ENCODE data around the gene DUSP8. TPM values are rescaled to one million over a fixed set of nuclear protein-coding genes. Genes with fewer than 3 reads are reported as not detected.

The DUSP8 gene
- total RNA-seq, 5 donors from 2014 or later (not counting 1 experiment from before 2014, with no cell fraction given), result 5.2 to 64.3 (median 8.7) TPM

DNA sequence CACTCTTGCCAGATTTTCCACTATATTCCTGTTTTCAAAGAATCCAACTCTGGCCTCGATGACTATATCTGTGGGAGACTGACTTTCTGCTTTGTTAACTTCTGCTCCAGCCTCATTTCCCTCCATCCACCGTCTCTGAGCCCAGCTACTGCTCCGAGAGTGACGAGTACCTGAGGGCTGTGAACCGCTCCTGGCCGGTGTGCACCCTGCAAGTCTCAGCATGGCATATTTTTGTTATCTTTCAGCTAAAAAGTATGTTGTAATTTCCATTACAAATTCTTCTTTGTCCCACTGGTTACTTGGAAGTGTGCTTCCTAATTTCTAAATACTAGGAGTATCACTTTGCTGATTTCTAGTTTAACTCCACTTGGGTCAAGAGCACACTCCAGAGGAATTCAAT, 49.0 kb downstream of the DUSP8 start:
- 70% methylated on average over 2 of the region's 6 CpGs for WGBS (ENCODE audit: insufficient coverage)
- no peaks in the 10 kb centered on the region for H3K27me3 Mint-ChIP-seq
- peaks cover 0 to 6% of the 10 kb centered on the region in 2 donors for H3K36me3 ChIP-seq (ENCODE audit: control insufficient read depth in 2 of 2, extremely low read depth in 1 of 2, insufficient read depth in 1 of 2, low read length in 1 of 2)
- H3K27ac Mint-ChIP-seq, result no peak overlapping the region
- ATAC-seq (replicated peaks in 1 of 4) (no peak), DNase-seq (no peak)
- ChIA-PET POLR2A (no interaction called here), CTCF (no interaction called here)
- peaks cover 56 to 77% (median 69%) of the 10 kb centered on the region in 3 donors for H3K4me1 Mint-ChIP-seq
- no peak overlapping the region for H3K4me3 ChIP-seq (ENCODE audit: control insufficient read depth in 1 of 2, extremely low read depth in 1 of 2, low read length in 1 of 2)
- no peak overlapping the region for H3K4me3 Mint-ChIP-seq
- no peaks in the 10 kb centered on the region for H3K9me3 Mint-ChIP-seq
- H3K27ac ChIP-seq (ENCODE audit: low read length), result no peak overlapping the region
- H3K27me3 ChIP-seq (replicated peaks in 1 of 2; ENCODE audit: control insufficient read depth in 2 of 2, extremely low read depth in 1 of 2, insufficient read depth in 2 of 2, low read length in 1 of 2), result no peaks in the 10 kb centered on the region
- peaks cover 0 to 59% of the 10 kb centered on the region in 2 experiments for H3K4me1 ChIP-seq (ENCODE audit: control insufficient read depth in 1 of 2, extremely low read depth in 1 of 2, insufficient read depth in 2 of 2, low read length in 2 of 2)
- H3K9me3 ChIP-seq, result no peaks in the 10 kb centered on the region
- H3K36me3 Mint-ChIP-seq, result peaks cover 4% of the 10 kb centered on the region

DNA sequence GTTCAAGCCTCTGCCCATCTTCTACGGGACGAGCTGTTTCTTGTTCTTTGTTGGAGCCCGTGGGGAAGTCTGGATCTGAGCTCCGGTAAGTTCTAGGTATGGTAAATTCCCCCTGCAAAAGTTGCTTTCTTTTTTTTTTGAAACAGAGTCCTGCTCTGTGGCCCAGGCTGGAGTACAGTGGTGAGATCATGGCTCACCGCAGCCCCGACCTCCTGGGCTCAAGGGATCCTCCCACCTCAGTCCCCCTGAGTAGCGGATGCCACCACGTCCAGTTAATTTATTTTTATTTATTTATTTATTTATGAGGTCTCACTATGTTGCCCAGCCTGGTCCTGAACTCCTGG, 50.0 kb downstream of the DUSP8 start:
- peaks cover 64 to 83% (median 74%) of the 10 kb centered on the region in 3 donors for H3K4me1 Mint-ChIP-seq
- peaks cover 4% of the 10 kb centered on the region for H3K36me3 Mint-ChIP-seq
- no peak overlapping the region for H3K4me3 ChIP-seq (ENCODE audit: control insufficient read depth in 1 of 2, extremely low read depth in 1 of 2, low read length in 1 of 2)
- H3K27me3 Mint-ChIP-seq, result no peaks in the 10 kb centered on the region
- H3K36me3 ChIP-seq (ENCODE audit: control insufficient read depth in 2 of 2, extremely low read depth in 1 of 2, insufficient read depth in 1 of 2, low read length in 1 of 2), result peaks cover 0 to 6% of the 10 kb centered on the region in 2 donors
- ChIA-PET CTCF (no interaction called here), POLR2A (no interaction called here)
- DNase-seq (no peak), ATAC-seq (replicated peaks in 1 of 4) (no peak)
- H3K9me3 Mint-ChIP-seq, result no peaks in the 10 kb centered on the region
- no peak overlapping the region for H3K27ac Mint-ChIP-seq
- H3K4me3 Mint-ChIP-seq, result no peak overlapping the region
- no peaks in the 10 kb centered on the region for H3K27me3 ChIP-seq (replicated peaks in 1 of 2; ENCODE audit: control insufficient read depth in 2 of 2, extremely low read depth in 1 of 2, insufficient read depth in 2 of 2, low read length in 1 of 2)
- peaks cover 0 to 70% of the 10 kb centered on the region in 2 experiments for H3K4me1 ChIP-seq (ENCODE audit: control insufficient read depth in 1 of 2, extremely low read depth in 1 of 2, insufficient read depth in 2 of 2, low read length in 2 of 2)
- no peaks in the 10 kb centered on the region for H3K9me3 ChIP-seq
- no peak overlapping the region for H3K27ac ChIP-seq (ENCODE audit: low read length)
- no CpG with 5 or more reads among the region's 8 CpGs for WGBS (ENCODE audit: insufficient coverage)

DNA sequence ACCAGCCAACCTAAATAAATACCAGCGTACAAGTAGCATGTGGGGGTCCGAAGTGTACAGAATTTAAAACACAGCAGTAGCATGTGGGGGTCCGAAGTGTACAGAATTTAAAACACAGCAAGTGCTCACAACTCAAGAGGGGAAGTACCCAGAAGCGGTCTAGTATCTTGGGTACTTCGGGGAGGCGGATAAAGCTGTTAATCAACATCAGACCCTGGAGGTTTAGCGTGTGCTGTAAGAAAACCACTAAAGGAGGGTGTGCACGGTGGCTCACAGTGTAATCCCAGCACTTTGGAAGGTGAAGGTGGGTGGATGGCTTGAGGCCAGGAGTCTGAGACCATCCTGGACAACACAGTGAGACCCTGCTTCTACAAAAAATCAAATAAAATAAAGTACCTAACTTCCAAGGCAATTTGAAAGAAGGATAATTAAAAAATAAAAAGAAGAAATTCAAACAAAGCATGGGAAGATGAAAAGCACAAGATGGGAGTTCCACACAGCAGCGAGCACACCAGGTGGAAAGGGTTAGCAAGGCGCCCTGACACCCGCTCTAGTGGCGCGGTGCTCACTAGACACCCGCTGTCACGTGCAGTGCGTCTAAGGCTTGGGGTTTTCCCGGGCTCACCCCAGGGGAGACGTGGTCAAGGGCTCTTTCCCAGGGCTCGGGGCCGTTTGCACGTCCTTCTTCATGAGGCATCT, 50.5 kb downstream of the DUSP8 start:
- no peaks in the 10 kb centered on the region for H3K9me3 ChIP-seq
- ATAC-seq (replicated peaks in 1 of 4) (no peak), DNase-seq (peak in 2 of 35 experiments; percentile 27 to 29)
- peaks cover 0 to 2% of the 10 kb centered on the region in 2 donors for H3K36me3 ChIP-seq (ENCODE audit: control insufficient read depth in 2 of 2, extremely low read depth in 1 of 2, insufficient read depth in 1 of 2, low read length in 1 of 2)
- WGBS (ENCODE audit: insufficient coverage), result 76% methylated on average over 17 of the region's 21 CpGs
- no peak overlapping the region for H3K4me3 Mint-ChIP-seq
- H3K36me3 Mint-ChIP-seq, result peaks cover 4% of the 10 kb centered on the region
- no peak overlapping the region for H3K27ac Mint-ChIP-seq
- H3K4me3 ChIP-seq (ENCODE audit: control insufficient read depth in 1 of 2, extremely low read depth in 1 of 2, low read length in 1 of 2), result no peak overlapping the region
- no peaks in the 10 kb centered on the region for H3K27me3 ChIP-seq (replicated peaks in 1 of 2; ENCODE audit: control insufficient read depth in 2 of 2, extremely low read depth in 1 of 2, insufficient read depth in 2 of 2, low read length in 1 of 2)
- no peaks in the 10 kb centered on the region for H3K27me3 Mint-ChIP-seq
- peaks cover 0 to 71% of the 10 kb centered on the region in 2 experiments for H3K4me1 ChIP-seq (ENCODE audit: control insufficient read depth in 1 of 2, extremely low read depth in 1 of 2, insufficient read depth in 2 of 2, low read length in 2 of 2)
- POLR2A ChIA-PET, result no interaction called here
- H3K4me1 Mint-ChIP-seq, result peaks cover 67 to 85% (median 75%) of the 10 kb centered on the region in 3 donors
- no peak overlapping the region for H3K27ac ChIP-seq (ENCODE audit: low read length)
- H3K9me3 Mint-ChIP-seq, result no peaks in the 10 kb centered on the region
- CTCF ChIA-PET, result no interaction called here

GRCh38 chr11:1520663-1521267, 51.3 kb downstream of the DUSP8 start:
- WGBS (ENCODE audit: insufficient coverage), result 95% methylated on average over 14 of the region's 19 CpGs
- no peaks in the 10 kb centered on the region for H3K9me3 Mint-ChIP-seq
- H3K9me3 ChIP-seq, result no peaks in the 10 kb centered on the region
- peaks cover 4% of the 10 kb centered on the region for H3K36me3 Mint-ChIP-seq
- H3K27me3 ChIP-seq (replicated peaks in 1 of 2; ENCODE audit: control insufficient read depth in 2 of 2, extremely low read depth in 1 of 2, insufficient read depth in 2 of 2, low read length in 1 of 2), result no peaks in the 10 kb centered on the region
- peaks cover 0 to 2% of the 10 kb centered on the region in 2 donors for H3K36me3 ChIP-seq (ENCODE audit: control insufficient read depth in 2 of 2, extremely low read depth in 1 of 2, insufficient read depth in 1 of 2, low read length in 1 of 2)
- no peak overlapping the region for H3K27ac ChIP-seq (ENCODE audit: low read length)
- H3K4me1 Mint-ChIP-seq, result peaks cover 70 to 88% (median 78%) of the 10 kb centered on the region in 3 donors
- H3K27ac Mint-ChIP-seq, result peak overlapping the region in 1 of 2 donors; percentile 44
- DNase-seq (no peak), ATAC-seq (replicated peaks in 1 of 4) (no peak)
- H3K27me3 Mint-ChIP-seq, result no peaks in the 10 kb centered on the region
- H3K4me1 ChIP-seq (ENCODE audit: control insufficient read depth in 1 of 2, extremely low read depth in 1 of 2, insufficient read depth in 2 of 2, low read length in 2 of 2), result peaks cover 0 to 73% of the 10 kb centered on the region in 2 experiments
- H3K4me3 ChIP-seq (ENCODE audit: control insufficient read depth in 1 of 2, extremely low read depth in 1 of 2, low read length in 1 of 2), result no peak overlapping the region
- CTCF ChIA-PET, result no interaction called here
- POLR2A ChIA-PET, result no interaction called here
- H3K4me3 Mint-ChIP-seq, result no peak overlapping the region

GRCh38 chr11:1520209-1520662, 51.8 kb downstream of the DUSP8 start:
- DNase-seq, result no peak
- 89% methylated on average over 13 of the region's 13 CpGs for WGBS (ENCODE audit: insufficient coverage)
- peaks cover 0 to 2% of the 10 kb centered on the region in 2 donors for H3K36me3 ChIP-seq (ENCODE audit: control insufficient read depth in 2 of 2, extremely low read depth in 1 of 2, insufficient read depth in 1 of 2, low read length in 1 of 2)
- ChIA-PET POLR2A (no interaction called here), CTCF (no interaction called here)
- H3K9me3 ChIP-seq, result no peaks in the 10 kb centered on the region
- Mint-ChIP-seq H3K4me1 (peaks cover 72 to 88% (median 81%) of the 10 kb centered on the region in 3 donors), H3K27ac (no peak overlapping the region), H3K4me3 (no peak overlapping the region), H3K36me3 (peaks cover 4% of the 10 kb centered on the region), H3K27me3 (no peaks in the 10 kb centered on the region), H3K9me3 (no peaks in the 10 kb centered on the region)
- peaks cover 0 to 75% of the 10 kb centered on the region in 2 experiments for H3K4me1 ChIP-seq (ENCODE audit: control insufficient read depth in 1 of 2, extremely low read depth in 1 of 2, insufficient read depth in 2 of 2, low read length in 2 of 2)
- no peak for ATAC-seq (replicated peaks in 1 of 4)
- no peak overlapping the region for H3K27ac ChIP-seq (ENCODE audit: low read length)
- H3K4me3 ChIP-seq (ENCODE audit: control insufficient read depth in 1 of 2, extremely low read depth in 1 of 2, low read length in 1 of 2), result no peak overlapping the region
- H3K27me3 ChIP-seq (replicated peaks in 1 of 2; ENCODE audit: control insufficient read depth in 2 of 2, extremely low read depth in 1 of 2, insufficient read depth in 2 of 2, low read length in 1 of 2), result no peaks in the 10 kb centered on the region

DNA sequence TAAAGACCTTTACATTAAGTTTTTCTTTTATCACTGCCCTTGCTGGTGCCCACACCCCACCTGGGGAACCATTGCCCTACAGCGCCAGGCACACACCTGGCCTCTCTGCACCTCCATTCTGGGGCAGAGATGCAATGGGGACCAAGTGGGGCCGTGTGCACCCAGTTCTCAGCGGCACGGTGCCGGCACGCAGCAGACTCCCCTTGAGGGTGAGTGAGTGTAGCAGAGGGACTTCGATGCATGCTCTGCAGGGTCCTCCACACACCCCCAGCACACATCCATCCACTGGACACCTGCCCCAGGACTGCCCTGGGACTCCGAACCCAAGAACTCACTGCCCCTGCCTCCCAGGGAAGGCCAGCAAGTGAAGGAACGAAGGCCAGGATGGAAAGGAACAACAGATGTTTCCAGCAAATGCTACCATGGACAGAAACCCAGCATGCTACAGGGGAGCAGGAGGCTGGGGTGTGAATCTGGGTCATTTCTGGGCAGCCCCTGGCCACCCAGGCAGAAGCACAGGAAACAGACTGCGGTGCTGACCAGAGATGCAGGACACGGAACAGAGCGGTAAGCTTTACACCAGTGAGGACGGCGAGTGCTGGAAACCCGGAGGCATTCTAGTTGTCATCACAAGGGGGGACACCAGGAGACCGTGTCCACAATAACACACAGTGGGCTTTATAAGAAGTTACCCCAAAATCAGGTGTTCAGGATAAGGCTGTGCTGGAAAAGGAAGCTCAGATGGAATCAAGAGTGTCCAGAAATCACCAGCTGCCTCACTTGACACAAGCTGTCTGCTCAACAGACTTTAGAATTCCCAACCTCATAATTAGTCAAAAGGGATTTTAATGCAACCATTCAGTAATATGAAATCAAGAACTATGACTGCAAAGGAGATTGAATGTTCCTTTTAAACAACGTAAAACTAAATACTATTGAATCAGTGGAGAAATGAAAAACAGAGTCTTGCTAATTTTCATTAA, 52.8 kb downstream of the DUSP8 start:
- ATAC-seq (replicated peaks in 1 of 4), result no peak
- DNase-seq, result no peak
- WGBS (ENCODE audit: insufficient coverage), result 89% methylated on average over 8 of the region's 17 CpGs
- H3K36me3 ChIP-seq (ENCODE audit: control insufficient read depth in 2 of 2, extremely low read depth in 1 of 2, insufficient read depth in 1 of 2, low read length in 1 of 2), result peaks cover 0 to 2% of the 10 kb centered on the region in 2 donors
- peaks cover 71 to 91% (median 83%) of the 10 kb centered on the region in 3 donors for H3K4me1 Mint-ChIP-seq
- H3K9me3 Mint-ChIP-seq, result no peaks in the 10 kb centered on the region
- CTCF ChIA-PET, result no interaction called here
- H3K27ac ChIP-seq (ENCODE audit: low read length), result no peak overlapping the region
- H3K36me3 Mint-ChIP-seq, result peaks cover 4% of the 10 kb centered on the region
- no peak overlapping the region for H3K4me3 Mint-ChIP-seq
- no peak overlapping the region for H3K4me3 ChIP-seq (ENCODE audit: control insufficient read depth in 1 of 2, extremely low read depth in 1 of 2, low read length in 1 of 2)
- H3K4me1 ChIP-seq (ENCODE audit: control insufficient read depth in 1 of 2, extremely low read depth in 1 of 2, insufficient read depth in 2 of 2, low read length in 2 of 2), result peaks cover 0 to 75% of the 10 kb centered on the region in 2 experiments
- no peaks in the 10 kb centered on the region for H3K27me3 Mint-ChIP-seq
- H3K27ac Mint-ChIP-seq, result no peak overlapping the region
- H3K27me3 ChIP-seq (replicated peaks in 1 of 2; ENCODE audit: control insufficient read depth in 2 of 2, extremely low read depth in 1 of 2, insufficient read depth in 2 of 2, low read length in 1 of 2), result no peaks in the 10 kb centered on the region
- POLR2A ChIA-PET, result no interaction called here
- H3K9me3 ChIP-seq, result no peaks in the 10 kb centered on the region

Measured in T-cell (primary cell).